Loucy (cell line): ENCODE results near the gene IGFBP3.
A peak's percentile ranks its signal among the peaks of the same experiment; 100 is the strongest.

Source experiments
- EZH2phosphoT487 ChIP-seq: fragments of 200-600 bp; IDR thresholded peaks from 2 replicates; pipeline ENCODE4 v1.6.1; 2018; ENCODE audit warnings: antibody characterized with exemption, mild to moderate bottlenecking, moderate library complexity, borderline replicate concordance
- TF ChIP-seq, protein P1 (sequence below): fragments of 200-600 bp; sonication (generic); conservative IDR thresholded peaks from 2 replicates; pipeline ENCODE4 v1.5.1; 2014; ENCODE audit warnings: mild to moderate bottlenecking, antibody characterized with exemption, low read length

DNA sequence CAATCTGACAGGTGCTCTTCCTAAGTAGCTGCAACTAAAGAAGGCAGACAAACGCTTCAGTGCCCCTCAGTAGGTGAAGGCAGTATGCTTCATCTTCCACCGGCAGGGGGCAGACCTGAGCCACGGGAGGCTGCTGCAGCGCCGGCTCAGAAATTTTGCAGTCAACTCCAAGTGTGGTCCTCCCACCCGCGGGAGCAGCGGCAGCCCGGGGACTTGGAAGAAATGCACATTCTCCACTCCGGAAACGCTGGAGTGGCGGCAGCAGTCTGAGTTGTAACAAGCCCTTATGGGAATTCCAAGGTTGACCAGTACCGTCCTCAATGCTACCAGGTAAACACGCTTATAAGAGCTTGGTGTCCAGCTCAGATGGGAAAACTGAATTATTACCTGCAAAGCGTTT, 3.4 kb downstream of the IGFBP3 start:
- TF ChIP-seq, protein P1, sequence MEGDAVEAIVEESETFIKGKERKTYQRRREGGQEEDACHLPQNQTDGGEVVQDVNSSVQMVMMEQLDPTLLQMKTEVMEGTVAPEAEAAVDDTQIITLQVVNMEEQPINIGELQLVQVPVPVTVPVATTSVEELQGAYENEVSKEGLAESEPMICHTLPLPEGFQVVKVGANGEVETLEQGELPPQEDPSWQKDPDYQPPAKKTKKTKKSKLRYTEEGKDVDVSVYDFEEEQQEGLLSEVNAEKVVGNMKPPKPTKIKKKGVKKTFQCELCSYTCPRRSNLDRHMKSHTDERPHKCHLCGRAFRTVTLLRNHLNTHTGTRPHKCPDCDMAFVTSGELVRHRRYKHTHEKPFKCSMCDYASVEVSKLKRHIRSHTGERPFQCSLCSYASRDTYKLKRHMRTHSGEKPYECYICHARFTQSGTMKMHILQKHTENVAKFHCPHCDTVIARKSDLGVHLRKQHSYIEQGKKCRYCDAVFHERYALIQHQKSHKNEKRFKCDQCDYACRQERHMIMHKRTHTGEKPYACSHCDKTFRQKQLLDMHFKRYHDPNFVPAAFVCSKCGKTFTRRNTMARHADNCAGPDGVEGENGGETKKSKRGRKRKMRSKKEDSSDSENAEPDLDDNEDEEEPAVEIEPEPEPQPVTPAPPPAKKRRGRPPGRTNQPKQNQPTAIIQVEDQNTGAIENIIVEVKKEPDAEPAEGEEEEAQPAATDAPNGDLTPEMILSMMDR = peak; percentile 91
- TF ChIP-seq EZH2phosphoT487 = no peak
